Activated CD4-positive, alpha-beta T cell treated with anti-CD3 and anti-CD28 coated beads for 24 hours (primary cell): ENCODE measurements around the gene NTM.
"Not testable (repeated sequence)": the region's sequence is repeated elsewhere in the genome, so short reads cannot be mapped to it uniquely, and the experiment has no call there.

Experiments
- DNase-seq, 2 donors: peaks; one replicate each; pipeline ENCODE4 v3.0.0-alpha.2; 2020; ENCODE audit warnings: low read depth in 2 of 2

Gene NTM

DNA sequence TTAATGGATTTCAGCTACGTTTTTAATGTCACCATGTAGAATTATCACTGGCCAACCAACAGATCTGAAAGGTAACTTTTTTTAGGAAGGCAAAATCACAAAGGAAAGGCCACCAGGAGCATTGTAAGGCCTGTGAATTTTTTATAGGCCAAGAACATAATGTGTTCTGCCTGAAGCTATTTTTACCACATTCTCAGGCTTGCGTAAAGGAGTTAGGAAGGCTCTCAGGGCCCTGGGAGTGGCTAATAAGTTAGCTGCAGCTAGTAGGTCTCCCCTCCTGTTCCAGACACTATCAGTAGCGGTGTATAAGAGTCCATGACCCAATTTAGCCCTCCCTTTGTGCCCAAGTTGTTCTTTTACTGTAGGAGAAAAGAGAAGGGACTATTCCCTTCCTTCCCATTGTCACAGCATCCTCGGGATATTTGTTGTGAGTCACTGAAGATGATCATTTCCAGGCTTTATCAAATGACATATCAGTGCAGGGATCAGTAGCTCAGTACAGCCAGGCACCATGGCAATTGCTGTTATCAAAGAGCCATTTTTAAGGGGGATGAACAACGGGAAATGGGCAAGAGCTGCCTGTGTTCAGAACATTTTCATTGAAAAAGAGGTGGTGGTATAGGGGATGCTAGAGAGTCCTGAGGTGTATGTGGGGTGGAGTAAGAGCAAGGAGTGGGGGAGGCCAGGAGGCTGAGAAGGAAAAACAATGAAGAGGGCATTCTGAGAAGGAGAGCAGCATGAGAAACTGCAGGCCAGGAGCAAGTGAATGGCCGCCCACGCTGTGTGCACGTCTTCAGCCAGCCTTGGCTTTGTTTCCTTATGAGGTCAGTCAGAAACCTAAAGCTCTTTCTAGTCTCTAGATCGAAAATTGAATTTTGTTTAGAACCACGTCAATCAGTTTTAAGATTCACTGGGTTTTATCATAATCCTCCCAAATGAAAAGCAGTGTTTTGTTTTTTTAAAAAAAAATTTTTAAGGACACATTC, 940.3 kb downstream of the NTM start:
- no peak for DNase-seq

DNA sequence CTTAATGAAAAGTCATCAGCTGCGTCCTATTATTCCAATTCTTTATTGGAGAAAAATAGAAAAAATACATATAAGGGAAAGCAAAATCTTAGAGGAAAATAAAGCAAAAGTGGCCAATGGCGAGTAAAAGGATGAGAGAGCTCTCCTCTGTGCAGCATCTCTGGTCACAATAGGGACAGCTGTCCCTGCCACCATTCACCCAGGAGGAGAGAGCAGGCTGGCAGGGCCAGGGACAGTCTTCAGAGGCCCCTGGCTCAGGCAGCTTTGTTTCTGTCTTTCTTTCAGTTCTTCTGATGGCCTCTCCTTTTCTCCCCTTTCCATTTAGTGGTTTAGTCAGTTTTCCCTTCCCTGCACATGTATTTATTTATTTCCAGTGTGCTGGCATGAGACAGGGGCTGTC, 941.3 kb downstream of the NTM start:
- no peak for DNase-seq

DNA sequence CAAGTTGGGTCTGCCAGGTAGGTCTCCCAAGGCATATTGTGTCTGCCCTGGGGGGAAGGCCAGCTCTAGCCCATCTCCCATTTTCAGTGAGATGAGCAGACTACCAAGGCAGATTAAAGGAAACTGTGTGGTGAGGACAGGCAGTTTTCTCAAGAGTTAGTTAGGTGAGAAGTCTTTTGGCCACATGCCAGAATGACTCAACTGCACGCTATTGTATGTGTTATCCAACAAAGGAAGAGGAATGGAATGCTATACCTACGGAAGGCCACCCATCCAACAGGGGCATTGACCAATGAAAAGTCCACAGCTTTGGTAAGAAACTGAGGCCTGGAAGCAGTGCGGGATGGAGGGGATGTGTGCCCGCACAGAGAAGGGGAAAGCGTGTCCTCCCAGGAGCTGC, 941.7 kb downstream of the NTM start:
- DNase-seq: no peak

DNA sequence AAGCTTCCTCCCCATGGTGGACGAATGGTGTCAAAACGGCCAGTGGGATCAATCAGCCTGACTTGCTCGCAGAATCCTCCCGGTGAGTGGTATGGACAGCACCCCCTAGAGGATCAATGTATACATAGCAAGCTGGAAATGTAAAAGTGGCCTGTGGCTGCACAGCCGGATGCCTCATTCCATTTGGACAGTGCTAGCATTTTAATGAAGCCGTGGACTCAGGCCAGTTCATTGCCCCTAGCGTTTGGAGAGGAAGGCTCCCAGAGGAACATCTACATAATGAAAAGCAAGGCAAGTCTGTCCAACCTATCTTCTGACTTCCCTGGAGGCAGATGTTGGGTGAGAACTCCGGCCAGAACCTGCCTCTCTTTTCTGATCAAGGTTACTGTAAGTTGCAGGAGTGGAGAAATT, 942.3 kb downstream of the NTM start:
- no peak for DNase-seq

DNA sequence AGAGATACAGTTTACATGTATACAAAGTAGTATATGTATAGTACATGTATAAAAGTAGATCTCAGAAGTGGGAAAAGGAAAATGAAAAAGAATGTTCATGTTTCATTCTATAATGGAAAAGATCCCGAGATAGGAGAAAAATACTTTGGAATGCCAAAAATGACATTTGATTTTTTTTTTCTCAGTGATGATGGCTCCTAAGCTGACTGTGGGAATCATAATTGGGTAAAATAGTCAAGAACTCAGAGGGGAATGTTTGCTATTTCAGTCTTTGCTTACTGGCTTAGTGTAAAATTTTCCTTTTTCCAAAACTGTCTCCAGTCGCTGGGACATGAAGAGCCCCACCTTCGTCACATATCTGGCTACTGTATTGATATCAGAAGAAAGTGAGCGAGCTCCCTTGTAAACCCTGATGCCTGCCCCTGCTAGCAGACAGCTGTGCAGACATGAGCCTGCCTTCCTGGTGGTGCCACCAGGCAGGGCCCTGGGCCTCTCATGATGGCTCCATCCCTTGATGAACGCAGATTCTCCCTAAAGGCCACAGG, 944.6 kb downstream of the NTM start:
- DNase-seq: no peak

DNA sequence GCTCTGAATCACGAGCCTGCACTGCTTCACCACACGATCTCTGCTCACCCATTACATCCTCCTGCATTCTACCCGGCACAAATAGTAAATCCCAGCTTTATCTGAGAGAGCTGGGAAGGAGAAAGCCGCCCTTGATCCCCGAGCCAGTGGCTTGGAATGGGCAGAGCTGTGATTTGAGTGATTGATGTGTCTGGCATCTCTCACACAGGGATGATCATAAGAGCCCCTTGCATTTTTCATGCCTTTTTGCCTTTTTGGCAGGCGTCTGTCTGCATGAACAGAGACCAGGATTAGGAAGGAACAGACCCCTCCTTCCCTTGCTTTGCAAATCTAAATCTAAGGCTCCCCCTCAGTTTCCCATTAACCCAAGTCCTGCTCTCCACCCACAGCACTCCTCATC, 945.3 kb downstream of the NTM start:
- DNase-seq: no peak

DNA sequence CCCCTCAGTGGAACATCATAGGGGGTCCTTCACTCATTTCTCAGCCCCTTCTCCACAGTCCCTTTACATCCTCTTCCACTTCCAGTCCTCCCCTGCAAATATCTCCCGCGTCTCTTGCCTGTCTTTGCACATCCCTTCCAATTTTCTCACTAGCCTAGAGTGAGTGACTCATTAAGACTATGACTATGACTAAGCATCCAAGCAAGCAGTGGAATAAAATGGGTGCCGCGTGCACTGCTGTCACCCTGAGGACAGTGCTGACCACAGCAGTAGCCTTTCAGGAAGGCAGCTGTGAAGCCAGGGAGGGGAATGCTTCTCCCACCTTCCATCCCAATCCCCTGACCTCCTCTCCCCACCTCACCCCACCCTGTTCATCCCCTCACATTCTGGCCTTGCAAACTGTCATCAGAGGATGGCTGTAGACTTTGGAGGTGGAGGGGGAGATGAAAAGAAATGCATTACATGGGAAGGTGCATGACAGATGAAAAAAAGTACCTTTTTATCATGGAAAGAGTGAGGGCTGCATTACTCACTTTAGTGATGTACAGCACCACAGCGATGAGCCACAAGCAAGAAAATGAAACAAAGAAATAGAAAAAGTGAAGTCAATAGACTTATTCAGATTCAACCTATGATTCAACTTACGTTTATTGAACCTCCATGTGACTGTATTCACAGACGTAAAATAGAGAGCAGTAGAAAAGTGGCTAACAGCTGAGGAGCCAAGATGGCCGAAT, 948.2 kb downstream of the NTM start:
- DNase-seq: no peak

DNA sequence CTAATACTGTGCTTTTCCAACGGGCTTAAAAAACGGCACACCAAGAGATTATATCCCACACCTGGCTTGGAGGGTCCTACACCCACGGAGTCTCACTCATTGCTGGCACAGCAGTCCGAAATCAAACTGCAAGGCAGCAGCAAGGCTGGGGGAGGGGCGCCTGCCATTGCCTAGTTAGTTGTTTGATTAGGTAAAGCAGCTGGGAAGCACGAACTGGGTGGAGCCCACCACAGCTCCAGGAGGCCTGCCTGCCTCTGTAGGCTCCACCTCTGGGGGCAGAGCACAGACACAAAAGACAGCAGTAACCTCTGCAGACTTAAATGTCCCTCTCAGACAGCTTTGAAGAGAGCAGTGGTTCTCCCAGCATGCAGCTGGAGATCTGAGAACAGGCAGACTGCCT, 949.0 kb downstream of the NTM start:
- not testable (repeated sequence) for DNase-seq

DNA sequence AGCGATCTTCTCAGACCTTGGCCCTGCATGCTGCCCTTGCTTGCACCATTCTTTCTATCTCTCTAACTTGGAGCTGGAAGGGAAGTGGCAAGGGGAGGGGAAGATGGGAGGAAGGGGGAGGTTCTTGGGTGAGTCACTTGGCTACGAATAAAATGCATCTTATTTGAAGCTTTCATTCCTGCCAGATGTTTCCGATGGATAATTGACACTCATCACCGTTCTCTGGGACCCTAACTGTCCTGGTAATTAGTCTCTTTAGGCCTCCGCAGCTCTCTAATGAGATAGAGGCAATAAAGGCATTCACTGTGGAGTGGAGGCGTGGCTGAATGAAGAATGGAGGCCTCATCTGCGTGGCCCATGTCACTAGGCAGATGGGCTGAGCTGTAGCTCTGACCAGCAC, 960.1 kb downstream of the NTM start:
- DNase-seq: no peak

DNA sequence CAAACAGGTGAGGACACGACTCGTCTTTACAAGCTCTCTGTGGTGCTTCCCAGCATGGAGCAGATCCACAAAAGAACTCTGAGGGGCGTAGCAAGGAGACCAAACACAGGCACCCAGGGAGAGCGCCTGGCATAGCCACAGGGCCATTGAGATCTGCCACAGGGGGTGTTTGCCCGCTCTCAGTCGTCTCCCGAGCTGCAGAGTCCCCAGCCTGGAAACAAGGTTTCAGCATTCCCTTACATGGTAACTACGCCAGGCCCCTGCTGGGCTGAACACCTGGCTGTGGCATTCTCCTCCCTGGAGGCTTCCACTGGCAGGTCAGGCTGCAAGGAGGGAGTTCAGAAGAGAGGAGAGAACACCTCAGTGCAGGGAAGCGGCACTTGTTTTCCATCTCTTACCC, 962.1 kb downstream of the NTM start:
- DNase-seq: no peak

DNA sequence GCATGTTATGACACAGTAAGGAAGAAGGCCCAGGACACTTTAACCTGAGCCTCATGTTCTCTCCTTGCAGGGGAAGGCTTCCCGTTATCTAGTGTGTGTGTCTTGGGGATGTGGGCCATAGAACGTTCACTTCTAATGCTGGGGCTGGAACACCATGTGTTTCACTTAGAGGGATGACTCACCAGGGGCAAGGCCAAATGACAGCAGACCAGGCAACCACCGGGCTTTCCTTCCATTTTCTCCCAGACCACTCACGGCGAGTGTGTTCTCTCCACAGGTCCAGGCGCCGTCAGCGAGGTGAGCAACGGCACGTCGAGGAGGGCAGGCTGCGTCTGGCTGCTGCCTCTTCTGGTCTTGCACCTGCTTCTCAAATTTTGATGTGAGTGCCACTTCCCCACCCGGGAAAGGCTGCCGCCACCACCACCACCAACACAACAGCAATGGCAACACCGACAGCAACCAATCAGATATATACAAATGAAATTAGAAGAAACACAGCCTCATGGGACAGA, 964.4 kb downstream of the NTM start:
- DNase-seq: no peak

DNA sequence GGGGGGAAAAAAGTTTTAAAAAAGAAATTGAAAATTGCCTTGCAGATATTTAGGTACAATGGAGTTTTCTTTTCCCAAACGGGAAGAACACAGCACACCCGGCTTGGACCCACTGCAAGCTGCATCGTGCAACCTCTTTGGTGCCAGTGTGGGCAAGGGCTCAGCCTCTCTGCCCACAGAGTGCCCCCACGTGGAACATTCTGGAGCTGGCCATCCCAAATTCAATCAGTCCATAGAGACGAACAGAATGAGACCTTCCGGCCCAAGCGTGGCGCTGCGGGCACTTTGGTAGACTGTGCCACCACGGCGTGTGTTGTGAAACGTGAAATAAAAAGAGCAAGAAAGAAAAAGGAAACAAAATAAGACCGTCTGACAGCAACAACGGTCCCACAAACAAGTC, 964.9 kb downstream of the NTM start:
- DNase-seq: no peak

DNA sequence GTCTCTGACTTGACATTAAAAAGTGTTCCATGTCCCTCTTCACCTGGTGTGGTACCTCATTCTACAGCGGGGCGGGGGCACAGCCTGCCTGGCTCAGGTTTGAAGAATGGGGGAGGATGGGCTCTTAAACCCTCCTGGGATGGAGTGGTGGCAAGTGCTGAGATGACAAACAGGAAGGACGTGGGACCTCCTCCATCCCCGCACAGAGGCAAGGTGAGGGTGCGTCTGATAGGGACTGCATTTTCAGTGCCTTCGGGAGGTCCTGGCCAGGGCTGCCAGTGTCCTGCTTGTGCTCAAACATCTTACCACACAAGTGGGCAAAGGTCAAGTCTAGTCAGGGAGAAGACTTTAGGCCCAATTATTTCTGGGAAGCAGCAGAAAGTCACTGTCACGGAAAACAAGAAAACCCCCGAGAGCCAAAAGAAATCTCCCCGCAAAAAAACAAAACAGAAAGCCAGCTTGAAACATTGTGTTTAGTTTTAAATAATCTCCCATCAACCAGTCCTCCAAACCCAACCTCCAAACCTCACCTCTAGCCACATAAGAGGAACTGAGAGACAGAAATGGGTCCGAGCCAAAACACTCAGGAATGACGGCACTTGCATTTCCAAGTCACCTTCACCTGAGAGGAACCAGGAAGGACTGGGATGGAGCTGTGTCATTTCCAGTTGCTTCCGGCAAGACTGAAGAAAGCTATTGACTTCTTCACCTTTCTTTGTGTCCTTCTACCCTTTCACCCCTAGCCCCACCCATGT, 966.5 kb downstream of the NTM start:
- DNase-seq: no peak

DNA sequence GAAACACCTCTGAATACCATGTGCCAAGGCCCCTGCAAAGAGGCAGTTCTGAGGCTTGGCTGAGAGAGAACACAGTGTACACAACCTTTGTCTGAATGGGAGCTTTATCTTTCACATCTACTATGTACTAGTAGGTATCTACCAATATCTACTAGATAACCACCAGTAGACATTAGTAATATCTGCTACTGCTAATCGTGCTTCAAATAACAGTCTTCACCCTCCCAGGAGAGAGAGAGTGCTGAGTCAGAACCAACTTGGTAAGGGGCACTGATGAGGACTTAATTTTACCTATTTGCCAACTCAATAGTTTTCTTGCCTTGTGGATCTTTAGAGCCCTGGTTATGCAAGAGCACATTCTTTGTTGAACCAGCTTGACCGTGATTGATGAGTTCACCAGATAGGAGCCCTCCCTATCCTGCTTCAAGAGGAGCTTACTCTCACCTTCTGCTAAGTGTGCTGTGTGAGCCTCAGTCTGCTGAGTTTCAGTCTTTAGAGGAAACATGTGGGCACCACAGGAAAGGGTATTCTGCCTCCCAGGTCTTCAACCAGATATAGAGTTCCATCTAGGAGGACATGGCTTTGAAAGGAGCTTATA, 967.5 kb downstream of the NTM start:
- DNase-seq: no peak

DNA sequence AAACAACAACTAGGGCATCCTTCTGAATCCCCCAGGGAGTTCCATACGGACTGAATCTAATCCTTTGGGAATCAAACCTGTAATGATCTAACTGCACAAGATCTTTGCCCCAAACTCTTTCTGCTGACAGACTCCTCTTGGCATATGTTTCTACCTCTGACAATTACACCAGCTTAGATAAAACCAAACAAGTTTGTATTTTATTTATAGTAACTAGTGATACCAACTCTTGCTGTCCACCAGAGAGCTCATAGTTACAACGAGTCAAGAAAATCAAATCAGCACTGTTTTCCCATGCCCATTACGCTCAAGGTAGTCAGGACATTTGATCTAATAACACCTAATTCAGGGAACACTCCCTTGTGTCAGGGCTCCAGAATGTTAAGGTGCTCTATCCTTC, 972.0 kb downstream of the NTM start:
- no peak for DNase-seq

DNA sequence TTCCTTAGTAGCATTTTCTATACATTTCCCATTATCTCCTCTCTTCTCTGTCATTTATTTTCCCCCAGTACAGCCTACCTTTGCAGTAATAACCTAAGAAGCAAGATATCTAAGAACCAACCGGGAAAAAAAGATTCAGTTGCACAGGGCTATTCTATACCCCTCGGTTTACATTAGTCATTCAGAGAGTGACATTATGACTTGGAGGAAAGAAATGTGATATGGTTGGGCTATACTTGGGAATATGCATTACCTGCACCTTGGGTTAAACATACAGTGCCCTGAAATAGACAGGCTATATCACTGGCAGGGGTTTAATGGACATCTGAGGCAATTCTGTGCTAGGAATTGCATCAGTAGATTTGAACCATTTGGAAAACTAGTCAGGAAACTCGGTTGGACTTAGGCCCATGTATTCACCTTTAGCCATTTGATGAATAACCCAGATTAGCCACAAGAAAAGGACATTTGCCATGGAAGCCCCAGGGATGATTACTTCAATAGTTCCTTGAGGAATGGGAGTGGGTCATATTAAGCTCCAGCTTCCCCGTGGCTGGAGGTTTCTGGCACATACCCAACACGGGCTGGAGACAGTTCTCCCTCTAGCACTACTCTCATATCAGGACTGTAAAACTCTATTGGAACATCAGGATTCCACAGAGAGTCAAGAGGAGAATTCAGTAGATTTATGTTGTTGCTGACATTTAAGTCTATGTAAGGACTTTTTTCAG, 973.2 kb downstream of the NTM start:
- DNase-seq: no peak

DNA sequence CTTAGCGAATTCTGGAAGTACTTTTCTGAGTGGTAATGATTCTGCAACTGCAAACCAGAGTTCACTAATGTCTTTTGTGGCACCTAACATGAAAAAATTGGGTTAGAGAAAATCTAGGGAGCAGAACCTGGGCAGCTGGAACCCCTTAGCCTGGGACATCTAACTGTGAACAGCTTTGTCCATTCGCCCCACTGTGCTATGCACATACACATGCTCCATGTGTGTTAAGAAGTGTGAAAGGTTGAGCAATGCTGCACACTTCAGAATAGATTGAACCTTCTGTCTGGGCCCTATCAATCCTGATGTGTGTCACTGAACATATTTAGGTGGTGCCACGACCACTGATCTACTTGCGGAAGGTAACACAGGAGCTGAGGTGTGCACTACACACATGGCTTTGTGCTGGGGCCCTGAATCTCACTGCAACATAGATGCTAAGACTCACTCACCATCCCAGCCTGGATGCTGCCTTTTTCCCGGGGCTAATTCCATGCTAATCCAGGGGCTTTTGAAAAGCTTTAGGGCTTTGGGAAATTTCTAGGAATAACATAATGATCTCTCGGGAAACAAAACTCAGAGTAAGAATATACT, 976.2 kb downstream of the NTM start:
- DNase-seq: no peak

DNA sequence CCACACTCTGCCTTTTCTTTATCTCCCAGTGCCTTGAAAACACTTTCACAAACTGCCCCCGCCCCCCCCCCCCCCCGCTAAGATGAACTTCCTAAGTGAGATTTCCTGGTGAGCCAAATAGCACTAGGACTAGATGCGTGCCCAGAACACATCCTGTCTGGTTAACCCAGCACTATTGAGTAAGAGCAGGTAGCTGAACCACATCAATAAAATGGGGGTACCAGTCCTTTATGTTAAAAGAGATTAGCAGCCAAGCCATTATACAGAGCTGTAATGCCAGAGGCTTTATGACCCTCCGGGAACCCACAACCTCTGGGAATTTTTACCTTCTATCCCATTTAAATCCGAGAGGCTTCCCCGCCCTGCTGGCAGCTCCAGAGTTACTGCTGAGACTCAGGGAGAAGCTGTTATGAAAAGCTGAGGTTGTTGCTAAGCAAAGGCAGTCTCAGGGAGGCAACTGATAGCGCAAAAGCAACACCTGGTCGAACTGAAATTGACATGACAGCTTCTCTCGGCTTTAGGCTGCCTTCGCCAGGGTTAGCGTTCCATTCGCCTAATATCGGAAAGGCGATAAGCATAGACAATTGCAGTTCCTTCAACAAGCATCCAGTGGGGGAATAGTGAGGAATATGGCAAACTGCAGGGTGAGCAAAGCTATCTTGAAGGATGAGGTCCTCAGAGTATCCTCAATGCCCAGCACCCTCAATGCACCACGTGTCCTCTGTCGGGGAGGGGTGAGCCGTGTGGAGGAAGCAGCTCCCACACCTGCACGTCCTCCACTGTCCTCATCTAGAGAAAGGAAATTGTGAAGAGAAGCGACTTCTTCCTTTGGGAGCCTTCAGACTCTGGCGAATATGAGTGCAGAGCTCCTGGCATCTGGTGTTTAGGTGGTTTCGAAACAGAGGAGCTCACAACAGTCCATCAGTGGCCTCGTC, 977.0 kb downstream of the NTM start:
- no peak for DNase-seq
